Hematopoietic multipotent progenitor cell treated with erythropoietin and hydrocortisone succinate and interleukin-3 and kit ligand, for 8 days (in vitro differentiated cells): ENCODE data around the gene GALNT9.

Source experiments
- DNase-seq: peaks from one replicate; pipeline ENCODE4 v3.0.0-alpha.2; 2015

GALNT9 gene

GRCh38 chr12:132194556-132194955 lies 134.8 kb downstream of the GALNT9 start:
- DNase-seq, result no peak

GRCh38 chr12:132194056-132194455 lies 135.3 kb downstream of the GALNT9 start:
- DNase-seq, result peak; percentile 22

- DNase-seq, result no peak
These were observed 137.5 kb downstream of the GALNT9 start for GRCh38 chr12:132191715-132192553.

GRCh38 chr12:132190834-132191500 lies 138.4 kb downstream of the GALNT9 start:
- no peak for DNase-seq

GRCh38 chr12:132190012-132190755 lies 139.2 kb downstream of the GALNT9 start:
- no peak for DNase-seq

GRCh38 chr12:132189378-132190011 lies 139.9 kb downstream of the GALNT9 start:
- peak; percentile 88 for DNase-seq

- DNase-seq, result no peak
These were observed 140.5 kb downstream of the GALNT9 start for GRCh38 chr12:132188916-132189325.

- no peak for DNase-seq
These were observed 140.9 kb downstream of the GALNT9 start for GRCh38 chr12:132188451-132188901.

- DNase-seq, result no peak
These were observed 141.5 kb downstream of the GALNT9 start for GRCh38 chr12:132187646-132188450.

GRCh38 chr12:132186857-132187620 lies 142.3 kb downstream of the GALNT9 start:
- no peak for DNase-seq

- DNase-seq, result no peak
These were observed 143.1 kb downstream of the GALNT9 start for GRCh38 chr12:132186208-132186856.

- no peak for DNase-seq
These were observed 143.7 kb downstream of the GALNT9 start for GRCh38 chr12:132185705-132186104.

GRCh38 chr12:132182711-132183365 lies 146.6 kb downstream of the GALNT9 start:
- no peak for DNase-seq

GRCh38 chr12:132182206-132182710 lies 147.1 kb downstream of the GALNT9 start:
- DNase-seq, result no peak

- DNase-seq, result no peak
These were observed 147.7 kb downstream of the GALNT9 start for GRCh38 chr12:132181570-132182200.

- DNase-seq, result no peak
These were observed 148.5 kb downstream of the GALNT9 start for GRCh38 chr12:132180648-132181546.

GRCh38 chr12:132179431-132180362 lies 149.7 kb downstream of the GALNT9 start:
- DNase-seq, result no peak
